K562 (cell line): ENCODE measurements around the gene EVI5. TPM values are rescaled to one million over a fixed set of nuclear protein-coding genes. Genes with fewer than 3 reads are reported as not detected.

Source experiments
- ASH1L ChIP-seq: fragments of 450-650 bp; IDR thresholded peaks from 2 replicates; pipeline ENCODE4 v1.6.1; 2018; ENCODE audit warnings: borderline replicate concordance, mild to moderate bottlenecking, low read depth; ENCODE audit not compliant: partially characterized antibody
- CAMTA2 ChIP-seq: fragments of 250-450 bp; sonication (Bioruptor Pico); conservative IDR thresholded peaks from 2 replicates; pipeline ENCODE4 v1.5.1; 2022
- CEBPG ChIP-seq, 3 experiments: fragments of 200-800 bp in 1 of 3; sonication (Bioruptor generic) in 1 of 3; sonication (generic) in 1 of 3; formaldehyde crosslinking in 1 of 3; IDR thresholded peaks in 2 of 3; conservative IDR thresholded peaks in 1 of 3; 2 replicates each; pipeline versions ENCODE4 v1.6.1 to v1.8.0; 2016 to 2022; ENCODE audit warnings: missing compliant biosample characterization in 2 of 3, missing genetic modification characterization in 2 of 3, mild to moderate bottlenecking in 1 of 3, missing genetic modification reagents in 1 of 3
- IRF2 ChIP-seq: sonication (generic); formaldehyde crosslinking; IDR thresholded peaks from 2 replicates; pipeline ENCODE4 v1.8.1; 2022; ENCODE audit warnings: mild to moderate bottlenecking, missing genetic modification reagents
- POLR2H ChIP-seq: IDR thresholded peaks from 2 replicates; pipeline ENCODE4 v1.6.1; 2016; ENCODE audit warnings: missing genetic modification characterization, low read depth, mild to moderate bottlenecking, control low read depth, missing compliant biosample characterization, moderate library complexity
- ZKSCAN8 ChIP-seq: fragments of 200-800 bp; sonication (Bioruptor generic); IDR thresholded peaks from 2 replicates; pipeline ENCODE4 v1.6.1; 2016; ENCODE audit warnings: missing genetic modification characterization, missing compliant biosample characterization
- ZNF3 ChIP-seq: fragments of 250-450 bp; sonication (Bioruptor Pico); IDR thresholded peaks from 2 replicates; pipeline ENCODE4 v1.5.0; 2021; ENCODE audit warnings: mild to moderate bottlenecking, moderate library complexity
- ZNF584 ChIP-seq: fragments of 200-800 bp; sonication (Bioruptor generic); IDR thresholded peaks from 2 replicates; pipeline ENCODE4 v1.6.1; 2016; ENCODE audit warnings: low read depth, mild to moderate bottlenecking, missing genetic modification characterization, missing compliant biosample characterization
- ZNF589 ChIP-seq: fragments of 200-800 bp; sonication (Bioruptor generic); IDR thresholded peaks from 2 replicates; pipeline ENCODE4 v1.6.1; 2016; ENCODE audit warnings: low read depth, missing genetic modification characterization, missing compliant biosample characterization
- polyA plus RNA-seq, 8 experiments: library from polyadenylated mRNA; depleted of rRNA in 4 of 8; stranded (reverse) in 5 of 8; unstranded in 3 of 8; fragments of >200 nt; fragmentation: Nextera tagmentation in 2 of 8; fragmentation: Illumina TruSeq in 1 of 8; extraction: Ambion mirVana in 2 of 8; extraction: Trizol in 1 of 8; gene quantifications; 2 replicates each; pipeline versions ENCODE4 v1.2.1 to v1.2.3, GENCODE V29; 2011 to 2014; ENCODE audit warnings: inconsistent platforms in 1 of 8, missing spikeins in 1 of 8
- total RNA-seq, 7 experiments: library from RNA; depleted of rRNA in 6 of 7; stranded (reverse); fragments of >200 nt in 6 of 7; fragmentation: Illumina TruSeq in 2 of 7; extraction: Trizol in 2 of 7; gene quantifications; 2 replicates each; pipeline versions ENCODE4 v1.2.1 to v1.2.3, GENCODE V29; 2011 to 2021; ENCODE audit warnings: low replicate concordance in 1 of 7
- TF ChIP-seq, protein P1 (sequence below): fragments of 200-600 bp; sonication (generic); IDR thresholded peaks from one replicate; pipeline ENCODE4 v1.6.1; 2012; ENCODE audit warnings: mild to moderate bottlenecking, low read depth, low read length, inconsistent platforms
- TF ChIP-seq, protein P2 (sequence below): conservative IDR thresholded peaks from 2 replicates; pipeline ENCODE4 v1.6.1; 2011; ENCODE audit warnings: low read depth, mild to moderate bottlenecking, low read length; ENCODE audit not compliant: control insufficient read depth
- TF ChIP-seq, protein P3 (sequence below), 2 experiments: fragments of 450-650 bp; IDR thresholded peaks; 2 replicates each; pipeline ENCODE4 v1.6.1; 2016
- TF ChIP-seq, protein P4 (sequence below): fragments of 250-450 bp; sonication (Bioruptor Pico); IDR thresholded peaks from 2 replicates; pipeline ENCODE4 v1.8.0; 2022; ENCODE audit warnings: moderate library complexity, mild to moderate bottlenecking, inconsistent platforms

The EVI5 gene
- total and polyA plus RNA-seq, 9 of the 15 experiments (the other 6 are each of a cell fraction or from before 2014, with no cell fraction given), result 1.7 to 50.1 (median 13.7) TPM

DNA sequence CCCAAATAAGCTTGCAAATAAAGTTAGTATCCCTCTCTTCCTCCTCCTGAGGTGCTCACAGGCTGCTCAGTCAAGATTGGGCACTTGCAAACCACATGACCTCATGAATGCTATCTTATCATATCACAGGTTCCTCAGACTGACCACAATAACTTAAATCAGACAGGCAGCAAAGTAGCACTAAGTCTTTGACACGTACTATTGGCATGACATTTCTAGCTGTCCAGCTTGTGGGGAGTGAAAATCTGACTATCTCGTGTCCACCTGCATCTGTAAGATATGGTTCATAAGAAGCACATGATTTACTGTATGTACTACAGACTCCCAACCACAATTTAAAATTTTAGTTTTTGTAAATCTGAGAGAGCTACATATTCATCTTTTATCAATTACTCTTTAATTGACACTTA is 240.1 kb downstream of the EVI5 start (continued):
- TF ChIP-seq, protein P1, sequence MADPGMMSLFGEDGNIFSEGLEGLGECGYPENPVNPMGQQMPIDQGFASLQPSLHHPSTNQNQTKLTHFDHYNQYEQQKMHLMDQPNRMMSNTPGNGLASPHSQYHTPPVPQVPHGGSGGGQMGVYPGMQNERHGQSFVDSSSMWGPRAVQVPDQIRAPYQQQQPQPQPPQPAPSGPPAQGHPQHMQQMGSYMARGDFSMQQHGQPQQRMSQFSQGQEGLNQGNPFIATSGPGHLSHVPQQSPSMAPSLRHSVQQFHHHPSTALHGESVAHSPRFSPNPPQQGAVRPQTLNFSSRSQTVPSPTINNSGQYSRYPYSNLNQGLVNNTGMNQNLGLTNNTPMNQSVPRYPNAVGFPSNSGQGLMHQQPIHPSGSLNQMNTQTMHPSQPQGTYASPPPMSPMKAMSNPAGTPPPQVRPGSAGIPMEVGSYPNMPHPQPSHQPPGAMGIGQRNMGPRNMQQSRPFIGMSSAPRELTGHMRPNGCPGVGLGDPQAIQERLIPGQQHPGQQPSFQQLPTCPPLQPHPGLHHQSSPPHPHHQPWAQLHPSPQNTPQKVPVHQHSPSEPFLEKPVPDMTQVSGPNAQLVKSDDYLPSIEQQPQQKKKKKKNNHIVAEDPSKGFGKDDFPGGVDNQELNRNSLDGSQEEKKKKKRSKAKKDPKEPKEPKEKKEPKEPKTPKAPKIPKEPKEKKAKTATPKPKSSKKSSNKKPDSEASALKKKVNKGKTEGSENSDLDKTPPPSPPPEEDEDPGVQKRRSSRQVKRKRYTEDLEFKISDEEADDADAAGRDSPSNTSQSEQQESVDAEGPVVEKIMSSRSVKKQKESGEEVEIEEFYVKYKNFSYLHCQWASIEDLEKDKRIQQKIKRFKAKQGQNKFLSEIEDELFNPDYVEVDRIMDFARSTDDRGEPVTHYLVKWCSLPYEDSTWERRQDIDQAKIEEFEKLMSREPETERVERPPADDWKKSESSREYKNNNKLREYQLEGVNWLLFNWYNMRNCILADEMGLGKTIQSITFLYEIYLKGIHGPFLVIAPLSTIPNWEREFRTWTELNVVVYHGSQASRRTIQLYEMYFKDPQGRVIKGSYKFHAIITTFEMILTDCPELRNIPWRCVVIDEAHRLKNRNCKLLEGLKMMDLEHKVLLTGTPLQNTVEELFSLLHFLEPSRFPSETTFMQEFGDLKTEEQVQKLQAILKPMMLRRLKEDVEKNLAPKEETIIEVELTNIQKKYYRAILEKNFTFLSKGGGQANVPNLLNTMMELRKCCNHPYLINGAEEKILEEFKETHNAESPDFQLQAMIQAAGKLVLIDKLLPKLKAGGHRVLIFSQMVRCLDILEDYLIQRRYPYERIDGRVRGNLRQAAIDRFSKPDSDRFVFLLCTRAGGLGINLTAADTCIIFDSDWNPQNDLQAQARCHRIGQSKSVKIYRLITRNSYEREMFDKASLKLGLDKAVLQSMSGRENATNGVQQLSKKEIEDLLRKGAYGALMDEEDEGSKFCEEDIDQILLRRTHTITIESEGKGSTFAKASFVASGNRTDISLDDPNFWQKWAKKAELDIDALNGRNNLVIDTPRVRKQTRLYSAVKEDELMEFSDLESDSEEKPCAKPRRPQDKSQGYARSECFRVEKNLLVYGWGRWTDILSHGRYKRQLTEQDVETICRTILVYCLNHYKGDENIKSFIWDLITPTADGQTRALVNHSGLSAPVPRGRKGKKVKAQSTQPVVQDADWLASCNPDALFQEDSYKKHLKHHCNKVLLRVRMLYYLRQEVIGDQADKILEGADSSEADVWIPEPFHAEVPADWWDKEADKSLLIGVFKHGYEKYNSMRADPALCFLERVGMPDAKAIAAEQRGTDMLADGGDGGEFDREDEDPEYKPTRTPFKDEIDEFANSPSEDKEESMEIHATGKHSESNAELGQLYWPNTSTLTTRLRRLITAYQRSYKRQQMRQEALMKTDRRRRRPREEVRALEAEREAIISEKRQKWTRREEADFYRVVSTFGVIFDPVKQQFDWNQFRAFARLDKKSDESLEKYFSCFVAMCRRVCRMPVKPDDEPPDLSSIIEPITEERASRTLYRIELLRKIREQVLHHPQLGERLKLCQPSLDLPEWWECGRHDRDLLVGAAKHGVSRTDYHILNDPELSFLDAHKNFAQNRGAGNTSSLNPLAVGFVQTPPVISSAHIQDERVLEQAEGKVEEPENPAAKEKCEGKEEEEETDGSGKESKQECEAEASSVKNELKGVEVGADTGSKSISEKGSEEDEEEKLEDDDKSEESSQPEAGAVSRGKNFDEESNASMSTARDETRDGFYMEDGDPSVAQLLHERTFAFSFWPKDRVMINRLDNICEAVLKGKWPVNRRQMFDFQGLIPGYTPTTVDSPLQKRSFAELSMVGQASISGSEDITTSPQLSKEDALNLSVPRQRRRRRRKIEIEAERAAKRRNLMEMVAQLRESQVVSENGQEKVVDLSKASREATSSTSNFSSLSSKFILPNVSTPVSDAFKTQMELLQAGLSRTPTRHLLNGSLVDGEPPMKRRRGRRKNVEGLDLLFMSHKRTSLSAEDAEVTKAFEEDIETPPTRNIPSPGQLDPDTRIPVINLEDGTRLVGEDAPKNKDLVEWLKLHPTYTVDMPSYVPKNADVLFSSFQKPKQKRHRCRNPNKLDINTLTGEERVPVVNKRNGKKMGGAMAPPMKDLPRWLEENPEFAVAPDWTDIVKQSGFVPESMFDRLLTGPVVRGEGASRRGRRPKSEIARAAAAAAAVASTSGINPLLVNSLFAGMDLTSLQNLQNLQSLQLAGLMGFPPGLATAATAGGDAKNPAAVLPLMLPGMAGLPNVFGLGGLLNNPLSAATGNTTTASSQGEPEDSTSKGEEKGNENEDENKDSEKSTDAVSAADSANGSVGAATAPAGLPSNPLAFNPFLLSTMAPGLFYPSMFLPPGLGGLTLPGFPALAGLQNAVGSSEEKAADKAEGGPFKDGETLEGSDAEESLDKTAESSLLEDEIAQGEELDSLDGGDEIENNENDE, result no peak
- peak; percentile 98 for TF ChIP-seq ZNF584
- no peak for TF ChIP-seq ZNF3 (CRISPR knock-in tag)
- TF ChIP-seq CEBPG (CRISPR knock-in tag; IDR thresholded peaks at IDR 0.05), result no peak
- TF ChIP-seq CEBPG (tag; conservative IDR thresholded peaks at IDR 0.05 in 1 of 2, IDR thresholded peaks at IDR 0.05 in 1 of 2), result no peak
- TF ChIP-seq ZNF589 (CRISPR knock-in tag), result peak; percentile 99
- peak; percentile 57; the same call in 1 of the 2 replicates for TF ChIP-seq POLR2H (tag)
- peak; percentile 95 for TF ChIP-seq ZKSCAN8
- TF ChIP-seq, protein P2, sequence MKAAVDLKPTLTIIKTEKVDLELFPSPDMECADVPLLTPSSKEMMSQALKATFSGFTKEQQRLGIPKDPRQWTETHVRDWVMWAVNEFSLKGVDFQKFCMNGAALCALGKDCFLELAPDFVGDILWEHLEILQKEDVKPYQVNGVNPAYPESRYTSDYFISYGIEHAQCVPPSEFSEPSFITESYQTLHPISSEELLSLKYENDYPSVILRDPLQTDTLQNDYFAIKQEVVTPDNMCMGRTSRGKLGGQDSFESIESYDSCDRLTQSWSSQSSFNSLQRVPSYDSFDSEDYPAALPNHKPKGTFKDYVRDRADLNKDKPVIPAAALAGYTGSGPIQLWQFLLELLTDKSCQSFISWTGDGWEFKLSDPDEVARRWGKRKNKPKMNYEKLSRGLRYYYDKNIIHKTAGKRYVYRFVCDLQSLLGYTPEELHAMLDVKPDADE, result no peak
- TF ChIP-seq IRF2 (CRISPR knock-in tag), result no peak
- no peak for TF ChIP-seq CAMTA2
- TF ChIP-seq, protein P3, sequence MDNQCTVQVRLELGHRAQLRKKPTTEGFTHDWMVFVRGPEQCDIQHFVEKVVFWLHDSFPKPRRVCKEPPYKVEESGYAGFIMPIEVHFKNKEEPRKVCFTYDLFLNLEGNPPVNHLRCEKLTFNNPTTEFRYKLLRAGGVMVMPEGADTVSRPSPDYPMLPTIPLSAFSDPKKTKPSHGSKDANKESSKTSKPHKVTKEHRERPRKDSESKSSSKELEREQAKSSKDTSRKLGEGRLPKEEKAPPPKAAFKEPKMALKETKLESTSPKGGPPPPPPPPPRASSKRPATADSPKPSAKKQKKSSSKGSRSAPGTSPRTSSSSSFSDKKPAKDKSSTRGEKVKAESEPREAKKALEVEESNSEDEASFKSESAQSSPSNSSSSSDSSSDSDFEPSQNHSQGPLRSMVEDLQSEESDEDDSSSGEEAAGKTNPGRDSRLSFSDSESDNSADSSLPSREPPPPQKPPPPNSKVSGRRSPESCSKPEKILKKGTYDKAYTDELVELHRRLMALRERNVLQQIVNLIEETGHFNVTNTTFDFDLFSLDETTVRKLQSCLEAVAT (IDR thresholded peaks at IDR 0.05), result peak in 1 of 2 experiments; percentile 99; a peak in 2 of 4 replicates
- TF ChIP-seq, protein P4, sequence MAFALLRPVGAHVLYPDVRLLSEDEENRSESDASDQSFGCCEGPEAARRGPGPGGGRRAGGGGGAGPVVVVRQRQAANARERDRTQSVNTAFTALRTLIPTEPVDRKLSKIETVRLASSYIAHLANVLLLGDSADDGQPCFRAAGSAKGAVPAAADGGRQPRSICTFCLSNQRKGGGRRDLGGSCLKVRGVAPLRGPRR (CRISPR knock-in tag), result no peak
- TF ChIP-seq ASH1L, result no peak
